ENCODE data around the gene INPP4B. TPM values are rescaled to one million over a fixed set of nuclear protein-coding genes. Genes with fewer than 3 reads are reported as not detected.

Gene INPP4B
- total RNA-seq, 1 experiment from 2014 or later = 0.07 TPM

DNA sequence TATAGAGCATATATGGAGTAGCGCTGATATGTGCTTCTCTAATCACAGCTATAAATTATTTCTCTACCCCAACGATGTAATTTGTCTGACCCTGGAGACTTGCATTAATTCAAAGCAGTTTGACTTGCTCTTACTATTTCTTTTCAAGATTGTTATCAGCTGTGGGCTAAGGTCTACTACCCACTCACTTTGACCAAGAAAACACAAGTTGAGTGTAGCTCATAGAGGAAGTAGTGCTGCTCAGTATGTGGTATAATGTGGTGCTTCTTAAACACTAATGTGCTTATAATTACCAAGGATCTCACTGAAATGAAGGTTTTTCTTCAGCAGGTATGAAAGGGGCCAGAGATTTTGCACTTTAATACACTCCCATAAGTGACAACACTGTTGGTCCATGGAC, 70.1 kb downstream of the INPP4B start:
- H3K9me3 Mint-ChIP-seq = no peaks in the 10 kb centered on the region
- H3K56ac ChIP-seq (ENCODE audit: insufficient read length, low read depth, low read length) = no peak overlapping the region

More for the DNA sequence above, 70.1 kb downstream of the INPP4B start:
- Histone ChIP-seq H2BK12ac (ENCODE audit: insufficient read length, low read depth, low read length) (no peak overlapping the region), H3K79me2 (ENCODE audit: insufficient read depth, low read length) (no peaks in the 10 kb centered on the region), H4K5ac (ENCODE audit: insufficient read length, low read depth, low read length) (no peak overlapping the region), H3K9me3 (ENCODE audit: control insufficient read depth, low read depth, low read length) (no peaks in the 10 kb centered on the region), H2BK5ac (ENCODE audit: insufficient read length, low read length) (no peak overlapping the region), H2BK15ac (ENCODE audit: low read depth, low read length) (no peak overlapping the region), H4K8ac (replicated peaks; ENCODE audit: insufficient read length, low read depth, low read length) (no peak overlapping the region), H2AFZ (ENCODE audit: low read length) (no peak overlapping the region), H3K14ac (ENCODE audit: insufficient read depth, low read length) (no peak overlapping the region), H3T11ph (ENCODE audit: low read length) (no peak overlapping the region), H3K4me2 (ENCODE audit: insufficient read depth, insufficient read length, low read length) (no peak overlapping the region), H3K23me2 (ENCODE audit: insufficient read length, low read depth, low read length, poor library complexity, severe bottlenecking) (no peaks in the 10 kb centered on the region), H3K27ac (ENCODE audit: insufficient read length, low read depth, low read length) (no peak overlapping the region), H2BK20ac (ENCODE audit: low read depth, low read length, poor library complexity, severe bottlenecking) (no peak overlapping the region), H3K79me1 (ENCODE audit: insufficient read depth, low read depth, low read length, poor library complexity, severe bottlenecking) (no peaks in the 10 kb centered on the region), H3K4ac (ENCODE audit: low read depth, low read length) (no peak overlapping the region), H3K9ac (ENCODE audit: extremely low read depth, insufficient read length, low read length) (no peak overlapping the region), H3K23ac (ENCODE audit: insufficient read length, low read depth, low read length) (no peak overlapping the region), H3K18ac (ENCODE audit: insufficient read length, low read depth, low read length) (no peak overlapping the region), H4K91ac (ENCODE audit: insufficient read length, low read depth, low read length) (no peak overlapping the region), H2BK120ac (ENCODE audit: low read depth, low read length, poor library complexity, severe bottlenecking) (no peak overlapping the region), H2AK5ac (ENCODE audit: insufficient read length, low read length) (no peak overlapping the region), H4K20me1 (ENCODE audit: control insufficient read depth, insufficient read depth, insufficient read length) (no peaks in the 10 kb centered on the region), H3K4me1 (ENCODE audit: insufficient read depth, low read length) (no peaks in the 10 kb centered on the region), H3K27me3 (ENCODE audit: insufficient read depth, low read length) (no peaks in the 10 kb centered on the region)
- DNase-seq = no peak
- Mint-ChIP-seq H3K4me3 (no peak overlapping the region), H3K27ac (no peak overlapping the region), H3K27me3 (ENCODE audit: low read depth) (peaks cover 4% of the 10 kb centered on the region; the same call in 1 of the 2 replicates), H3K36me3 (ENCODE audit: insufficient read depth in 1 of 3, low read depth in 3 of 3) (no peaks in the 10 kb centered on the region), H3K4me1 (no peaks in the 10 kb centered on the region)
- TF ChIP-seq, protein P1, sequence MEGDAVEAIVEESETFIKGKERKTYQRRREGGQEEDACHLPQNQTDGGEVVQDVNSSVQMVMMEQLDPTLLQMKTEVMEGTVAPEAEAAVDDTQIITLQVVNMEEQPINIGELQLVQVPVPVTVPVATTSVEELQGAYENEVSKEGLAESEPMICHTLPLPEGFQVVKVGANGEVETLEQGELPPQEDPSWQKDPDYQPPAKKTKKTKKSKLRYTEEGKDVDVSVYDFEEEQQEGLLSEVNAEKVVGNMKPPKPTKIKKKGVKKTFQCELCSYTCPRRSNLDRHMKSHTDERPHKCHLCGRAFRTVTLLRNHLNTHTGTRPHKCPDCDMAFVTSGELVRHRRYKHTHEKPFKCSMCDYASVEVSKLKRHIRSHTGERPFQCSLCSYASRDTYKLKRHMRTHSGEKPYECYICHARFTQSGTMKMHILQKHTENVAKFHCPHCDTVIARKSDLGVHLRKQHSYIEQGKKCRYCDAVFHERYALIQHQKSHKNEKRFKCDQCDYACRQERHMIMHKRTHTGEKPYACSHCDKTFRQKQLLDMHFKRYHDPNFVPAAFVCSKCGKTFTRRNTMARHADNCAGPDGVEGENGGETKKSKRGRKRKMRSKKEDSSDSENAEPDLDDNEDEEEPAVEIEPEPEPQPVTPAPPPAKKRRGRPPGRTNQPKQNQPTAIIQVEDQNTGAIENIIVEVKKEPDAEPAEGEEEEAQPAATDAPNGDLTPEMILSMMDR (conservative IDR thresholded peaks at IDR 0.05) = no peak
- WGBS (ENCODE audit: extremely low coverage, insufficient read length, low lambda C conversion rate) = no CpG with 5 or more reads among the region's 2 CpGs

Measured in H9 (cell line).